Upper lobe of right lung (tissue), 1 donor: ENCODE results near the gene MAP2K2. TPM values are rescaled to one million over a fixed set of nuclear protein-coding genes. Genes with fewer than 3 reads are reported as not detected.
"Not testable (repeated sequence)": the region's sequence is repeated elsewhere in the genome, so short reads cannot be mapped to it uniquely, and the experiment has no call there.

Experiments used
- ATAC-seq: fragments of 200-7000 bp; cut with Tn5 transposase; one replicate; pipeline ENCODE4 v1.9.1; 2020; ENCODE audit warnings: mild to moderate bottlenecking, moderate library complexity
- DNase-seq: peaks from one replicate; pipeline ENCODE4 v3.0.0-alpha.2; 2020
- H3K27ac ChIP-seq: fragments of 200-600 bp; one replicate; pipeline ENCODE4 v1.8.0; 2022
- H3K27me3 ChIP-seq: fragments of 200-600 bp; one replicate; pipeline ENCODE4 v1.8.0; 2022; ENCODE audit warnings: mild to moderate bottlenecking
- H3K36me3 ChIP-seq: fragments of 200-600 bp; one replicate; pipeline ENCODE4 v1.8.0; 2022
- H3K4me1 ChIP-seq: fragments of 200-600 bp; one replicate; pipeline ENCODE4 v1.8.0; 2022
- H3K4me3 ChIP-seq: fragments of 200-600 bp; one replicate; pipeline ENCODE4 v1.8.0; 2022; ENCODE audit warnings: mild to moderate bottlenecking
- H3K9me3 ChIP-seq: fragments of 200-600 bp; one replicate; pipeline ENCODE4 v1.8.0; 2022
- CTCF ChIP-seq: fragments of 200-600 bp; IDR thresholded peaks from one replicate; pipeline ENCODE4 v1.8.0; 2022; ENCODE audit warnings: antibody characterized with exemption
- intact Hi-C: fragments of 100-400 bp; cut with DNase I; formaldehyde crosslinking; loops from one replicate; pipeline ENCODE4 v1.11.0; 2022
- total RNA-seq: library from RNA; stranded (reverse); fragmentation: NEBNext Ultra II Directional; extraction: Animal tissue kit (Norgen Biotek cat#: 25700); gene quantifications from one replicate; pipeline ENCODE4 v1.2.1, GENCODE V29; 2021
- donor health status: DM: no; HTN: yes; CAD: no; lungs with severe emphysema.

MAP2K2 gene
- total RNA-seq, 1 donor from 2014 or later = 110 TPM

GRCh38 chr19:4134351-4134750 is 10.4 kb upstream of the MAP2K2 start:
- no peak for TF ChIP-seq CTCF
- H3K9me3 ChIP-seq = no peaks in the 10 kb centered on the region
- H3K4me3 ChIP-seq = no peak overlapping the region
- H3K27ac ChIP-seq = no peak overlapping the region
- no peaks in the 10 kb centered on the region for H3K27me3 ChIP-seq
- no peak for ATAC-seq
- H3K36me3 ChIP-seq = no peaks in the 10 kb centered on the region
- H3K4me1 ChIP-seq = no peaks in the 10 kb centered on the region
- intact Hi-C loops = no loop called here
- DNase-seq = no peak

- Histone ChIP-seq H3K27ac (no peak overlapping the region), H3K4me3 (no peak overlapping the region), H3K4me1 (no peaks in the 10 kb centered on the region), H3K27me3 (no peaks in the 10 kb centered on the region), H3K9me3 (no peaks in the 10 kb centered on the region), H3K36me3 (no peaks in the 10 kb centered on the region)
- intact Hi-C loops = no loop called here
- ATAC-seq = no peak
- no peak for TF ChIP-seq CTCF
- no peak for DNase-seq
Measured at GRCh38 chr19:4130744-4131438, 7.0 kb upstream of the MAP2K2 start.

GRCh38 chr19:4129050-4129449 is 5.1 kb upstream of the MAP2K2 start:
- H3K27ac ChIP-seq, intact Hi-C loops, H3K36me3 ChIP-seq, ATAC-seq, DNase-seq, H3K27me3 ChIP-seq, H3K4me1 ChIP-seq, H3K4me3 ChIP-seq, H3K9me3 ChIP-seq: not testable (repeated sequence)

- DNase-seq, intact Hi-C loops, H3K36me3 ChIP-seq, H3K9me3 ChIP-seq, H3K4me3 ChIP-seq, H3K27ac ChIP-seq, ATAC-seq, H3K27me3 ChIP-seq: not testable (repeated sequence)
- peaks cover 13% of the 10 kb centered on the region for H3K4me1 ChIP-seq
Measured at GRCh38 chr19:4127322-4127721, 3.4 kb upstream of the MAP2K2 start.

- no peak for TF ChIP-seq CTCF
- peak overlapping the region; percentile 66 for H3K27ac ChIP-seq
- intact Hi-C loops = no loop called here
Measured at GRCh38 chr19:4124638-4125037, 716 bp upstream of the MAP2K2 start.

GRCh38 chr19:4122480-4122879 is 1.4 kb downstream of the MAP2K2 start:
- no peak for ATAC-seq
- H3K4me3 ChIP-seq = peak overlapping the region; percentile 63
- DNase-seq = no peak
- peaks cover 13% of the 10 kb centered on the region for H3K4me1 ChIP-seq
- H3K27ac ChIP-seq = peak overlapping the region; percentile 47
- intact Hi-C loops = no loop called here
- no peaks in the 10 kb centered on the region for H3K9me3 ChIP-seq
- TF ChIP-seq CTCF = no peak
- no peaks in the 10 kb centered on the region for H3K27me3 ChIP-seq
- H3K36me3 ChIP-seq = peaks cover 18% of the 10 kb centered on the region

More at GRCh38 chr19:4124638-4125037, 716 bp upstream of the MAP2K2 start:
- no peaks in the 10 kb centered on the region for H3K9me3 ChIP-seq
- peaks cover 4% of the 10 kb centered on the region for H3K36me3 ChIP-seq
- H3K4me1 ChIP-seq = peaks cover 13% of the 10 kb centered on the region
- H3K4me3 ChIP-seq = peak overlapping the region; percentile 63
- H3K27me3 ChIP-seq = no peaks in the 10 kb centered on the region
- DNase-seq = no peak
- no peak for ATAC-seq

GRCh38 chr19:4121815-4122214 is 2.1 kb downstream of the MAP2K2 start:
- no peak for TF ChIP-seq CTCF
- H3K9me3 ChIP-seq = no peaks in the 10 kb centered on the region
- intact Hi-C loops = no loop called here
- ATAC-seq = no peak
- H3K27ac ChIP-seq = no peak overlapping the region
- H3K4me1 ChIP-seq = peaks cover 13% of the 10 kb centered on the region
- no peak overlapping the region for H3K4me3 ChIP-seq
- H3K27me3 ChIP-seq = no peaks in the 10 kb centered on the region
- no peak for DNase-seq
- H3K36me3 ChIP-seq = peaks cover 24% of the 10 kb centered on the region
